A549 (cell line): ENCODE measurements around the gene LONRF3. TPM values are rescaled to one million over a fixed set of nuclear protein-coding genes. Genes with fewer than 3 reads are reported as not detected.

ENCODE experiments used
- ATAC-seq, 2 experiments: fragments of 200-7000 bp in 1 of 2; fragments of >200 bp in 1 of 2; cut with Nextera tagmentation in 1 of 2; cut with Tn5 transposase in 1 of 2; 3 replicates each; pipeline versions ENCODE4 v1.8.0 to v1.9.1; 2018 to 2020; ENCODE audit warnings: mild to moderate bottlenecking in 1 of 2, moderate library complexity in 1 of 2
- CTCF ChIA-PET: fragments of 300-600 bp; sonication (Branson Sonifier 250); formaldehyde crosslinking; extraction: SDS; loops from one replicate; lab custom pipeline; 2021; ENCODE audit warnings: antibody characterized with exemption, inconsistent platforms; lab: Yijun Ruan, JAX
- POLR2A ChIA-PET: fragments of 350-600 bp; formaldehyde crosslinking; extraction: SDS; loops from one replicate; lab custom pipeline; 2021; ENCODE audit warnings: antibody characterized with exemption, inconsistent platforms; lab: Yijun Ruan, JAX
- DNase-seq, 2 experiments: peaks; one replicate each; pipeline versions ENCODE4 v3.0.0 to v3.0.0-alpha.2; 2011 to 2016; ENCODE audit warnings: low read depth in 1 of 2, low spot score in 1 of 2
- FAIRE-seq: peaks from 2 replicates; lab custom pipeline; 2011; peaks lifted over from hg19 to GRCh38; lab: Jason Lieb, UNC
- H3K27ac ChIP-seq, 2 experiments: fragments of >200 bp; sonication (Bioruptor Twin); formaldehyde crosslinking; 3 replicates each; pipeline ENCODE4 v1.5.1; 2016 to 2017
- H3K4me1 ChIP-seq: fragments of >200 bp; sonication (Bioruptor Twin); formaldehyde crosslinking; 3 replicates; pipeline ENCODE4 v1.6.1; 2016
- H3K4me2 ChIP-seq: fragments of >200 bp; sonication (Bioruptor Twin); formaldehyde crosslinking; 3 replicates; pipeline ENCODE4 v1.6.1; 2016
- H3K4me3 ChIP-seq: fragments of >200 bp; sonication (Bioruptor Twin); formaldehyde crosslinking; 3 replicates; pipeline ENCODE4 v1.5.1; 2016
- H3K9me3 ChIP-seq: fragments of >200 bp; sonication (Bioruptor Twin); formaldehyde crosslinking; 3 replicates; pipeline ENCODE4 v1.6.1; 2016
- CBX2 ChIP-seq: fragments of 200-600 bp; sonication (generic); IDR thresholded peaks from 2 replicates; pipeline ENCODE4 v1.6.1; 2016; ENCODE audit warnings: low read depth, mild to moderate bottlenecking, borderline replicate concordance
- EHMT2 ChIP-seq: fragments of 200-600 bp; sonication (generic); IDR thresholded peaks from 2 replicates; pipeline ENCODE4 v1.6.1; 2016; ENCODE audit warnings: antibody characterized with exemption, low read depth, mild to moderate bottlenecking, moderate library complexity
- ESRRA ChIP-seq: fragments of 150-350 bp; IDR thresholded peaks from 2 replicates; pipeline ENCODE4 v1.6.1; 2014; ENCODE audit warnings: mild to moderate bottlenecking, low read length, borderline replicate concordance
- FOSB ChIP-seq: fragments of 250-450 bp; sonication (Bioruptor Pico); IDR thresholded peaks from 2 replicates; pipeline ENCODE4 v1.5.0; 2020; ENCODE audit warnings: mild to moderate bottlenecking, moderate library complexity
- FOXS1 ChIP-seq: fragments of 250-450 bp; sonication (Bioruptor Pico); IDR thresholded peaks from 2 replicates; pipeline ENCODE4 v1.5.0; 2020; ENCODE audit warnings: mild to moderate bottlenecking, moderate library complexity
- HDAC2 ChIP-seq: fragments of 200-600 bp; sonication (generic); IDR thresholded peaks from 2 replicates; pipeline ENCODE4 v1.6.1; 2016
- HEYL ChIP-seq: fragments of 250-450 bp; sonication (Bioruptor Pico); IDR thresholded peaks from 2 replicates; pipeline ENCODE4 v1.8.0; 2021; ENCODE audit warnings: mild to moderate bottlenecking, moderate library complexity
- HOXA7 ChIP-seq: fragments of 250-450 bp; sonication (Bioruptor Pico); IDR thresholded peaks from 2 replicates; pipeline ENCODE4 v1.5.0; 2020; ENCODE audit warnings: mild to moderate bottlenecking, moderate library complexity
- HOXB13 ChIP-seq: fragments of 250-450 bp; sonication (Bioruptor Pico); IDR thresholded peaks from 2 replicates; pipeline ENCODE4 v1.5.0; 2020; ENCODE audit warnings: low read depth, mild to moderate bottlenecking, moderate library complexity
- HOXB5 ChIP-seq: fragments of 250-450 bp; sonication (Bioruptor Pico); IDR thresholded peaks from 2 replicates; pipeline ENCODE4 v1.5.0; 2020; ENCODE audit warnings: mild to moderate bottlenecking, moderate library complexity
- JUN ChIP-seq, 2 experiments: fragments of >200 bp; sonication (Bioruptor Twin); formaldehyde crosslinking; IDR thresholded peaks; 2 replicates in 1 of 2; 3 replicates in 1 of 2; pipeline ENCODE4 v1.6.1; 2016 to 2017
- JUNB ChIP-seq: fragments of >200 bp; sonication (Bioruptor Twin); formaldehyde crosslinking; IDR thresholded peaks from 2 replicates; pipeline ENCODE4 v1.6.1; 2016
- KDM1A ChIP-seq: fragments of 200-600 bp; sonication (generic); IDR thresholded peaks from 2 replicates; pipeline ENCODE4 v1.6.1; 2016; ENCODE audit warnings: low read depth, mild to moderate bottlenecking
- MAFK ChIP-seq: fragments of 450-650 bp; IDR thresholded peaks from 2 replicates; pipeline ENCODE4 v1.6.1; 2014; ENCODE audit not compliant: partially characterized antibody
- MAZ ChIP-seq: fragments of 150-350 bp; IDR thresholded peaks from 2 replicates; pipeline ENCODE4 v1.6.1; 2014; ENCODE audit warnings: antibody characterized with exemption, low read depth, low read length, borderline replicate concordance
- NPAS2 ChIP-seq: fragments of 250-450 bp; sonication (Bioruptor Pico); IDR thresholded peaks from 2 replicates; pipeline ENCODE4 v1.8.0; 2022; ENCODE audit warnings: mild to moderate bottlenecking, moderate library complexity, borderline replicate concordance
- PHF8 ChIP-seq: fragments of 200-600 bp; sonication (generic); IDR thresholded peaks from 2 replicates; pipeline ENCODE4 v1.6.1; 2016; ENCODE audit warnings: low read depth, mild to moderate bottlenecking, antibody characterized with exemption, moderate library complexity, borderline replicate concordance
- POLR2A ChIP-seq: IDR thresholded peaks from 2 replicates; pipeline ENCODE4 v1.6.1; 2012; ENCODE audit warnings: mild to moderate bottlenecking, low read length
- RAD21 ChIP-seq, 2 experiments: fragments of >200 bp in 1 of 2; sonication (Bioruptor Twin) in 1 of 2; formaldehyde crosslinking in 1 of 2; IDR thresholded peaks in 1 of 2; conservative IDR thresholded peaks in 1 of 2; 2 replicates in 1 of 2; 3 replicates in 1 of 2; pipeline ENCODE4 v1.6.1; 2012 to 2018; ENCODE audit warnings: inconsistent platforms in 1 of 2
- RFX5 ChIP-seq: fragments of 450-650 bp; IDR thresholded peaks from 2 replicates; pipeline ENCODE4 v1.7.1; 2014; ENCODE audit warnings: antibody characterized with exemption, mild to moderate bottlenecking, moderate library complexity
- SMC3 ChIP-seq: fragments of >200 bp; sonication (Bioruptor Twin); formaldehyde crosslinking; IDR thresholded peaks from 3 replicates; pipeline ENCODE4 v1.6.1; 2018; ENCODE audit warnings: inconsistent platforms
- TP53 ChIP-seq: fragments of 250-450 bp; sonication (Bioruptor Pico); IDR thresholded peaks from 2 replicates; pipeline ENCODE4 v1.5.0; 2021; ENCODE audit warnings: mild to moderate bottlenecking, moderate library complexity
- ZC3H11A ChIP-seq: fragments of 450-650 bp; IDR thresholded peaks from 2 replicates; pipeline ENCODE4 v1.6.1; 2014; ENCODE audit warnings: antibody characterized with exemption, mild to moderate bottlenecking
- ZFP36 ChIP-seq: fragments of 450-650 bp; IDR thresholded peaks from 2 replicates; pipeline ENCODE4 v1.6.1; 2014; ENCODE audit warnings: borderline replicate concordance; ENCODE audit not compliant: partially characterized antibody
- ZNF302 ChIP-seq: fragments of 250-450 bp; sonication (Bioruptor Pico); IDR thresholded peaks from 2 replicates; pipeline ENCODE4 v1.9.0; 2021; ENCODE audit warnings: inconsistent platforms, mild to moderate bottlenecking, moderate library complexity
- WGBS: methylation state at CpG from one replicate; pipeline ENCODE4 v1.1.6; 2017; ENCODE audit errors: missing lambda C conversion rate; 5-methylcytosine and 5-hydroxymethylcytosine counted together
- polyA minus RNA-seq: library from RNA; depleted of rRNA, polyadenylated mRNA; stranded (reverse); fragments of >200 nt; gene quantifications from 2 replicates; pipeline ENCODE4 v1.2.3, GENCODE V29; 2011; rRNA and poly(A)+ RNA removed
- polyA plus RNA-seq, 4 experiments: library from polyadenylated mRNA; depleted of rRNA in 3 of 4; stranded (reverse); fragments of >200 nt; fragmentation: RNase III in 1 of 4; extraction: RNeasy Plus Mini Kit Qiagen cat#74134 plus additional on column Dnase treatment in 1 of 4; gene quantifications; 2 replicates in 3 of 4; 3 replicates in 1 of 4; pipeline ENCODE4 v1.2.3, GENCODE V29; 2011 to 2017
- TF ChIP-seq, protein P1 (sequence below): IDR thresholded peaks from 2 replicates; pipeline ENCODE4 v1.6.1; 2012
- TF ChIP-seq, protein P2 (sequence below): IDR thresholded peaks from 2 replicates; pipeline ENCODE4 v1.6.1; 2012; ENCODE audit warnings: low read depth, borderline replicate concordance
- TF ChIP-seq, protein P3 (sequence below): IDR thresholded peaks from 2 replicates; pipeline ENCODE4 v1.6.1; 2012
- TF ChIP-seq, protein P4 (sequence below): fragments of >200 bp; sonication (Bioruptor Twin); formaldehyde crosslinking; IDR thresholded peaks from 2 replicates; pipeline ENCODE4 v1.6.1; 2016
- TF ChIP-seq, protein P5 (sequence below): fragments of 250-450 bp; sonication (Bioruptor Pico); IDR thresholded peaks from 2 replicates; pipeline ENCODE4 v1.5.0; 2021; ENCODE audit warnings: mild to moderate bottlenecking, moderate library complexity, borderline replicate concordance
- TF ChIP-seq, protein P6 (sequence below): fragments of 150-350 bp; IDR thresholded peaks from 2 replicates; pipeline ENCODE4 v1.6.1; 2014; ENCODE audit warnings: low read depth, mild to moderate bottlenecking, low read length
- TF ChIP-seq, protein P7 (sequence below): fragments of >200 bp; sonication (Bioruptor Twin); formaldehyde crosslinking; IDR thresholded peaks from 3 replicates; pipeline ENCODE4 v1.6.1; 2016
- TF ChIP-seq, protein P8 (sequence below): fragments of 450-650 bp; IDR thresholded peaks from 2 replicates; pipeline ENCODE4 v1.6.1; 2014; ENCODE audit warnings: antibody characterized with exemption

Gene LONRF3
- 7.7 and 8.1 TPM in 2 replicates for polyA plus RNA-seq (2011; rRNA removed)
- polyA plus RNA-seq (2012; cell fraction: cytosol; rRNA removed) = 1.3 and 1.5 TPM in 2 replicates
- polyA plus RNA-seq (2012; cell fraction: nucleus; rRNA removed) = 1.6 TPM in 2 replicates
- 2.5 to 3.1 TPM (median 2.7 TPM) in 3 replicates for polyA plus RNA-seq (2017; fragmentation: RNase III; extraction: RNeasy Plus Mini Kit Qiagen cat#74134 plus additional on column Dnase treatment)
- 8.4 and 9.5 TPM in 2 replicates for polyA minus RNA-seq

DNA sequence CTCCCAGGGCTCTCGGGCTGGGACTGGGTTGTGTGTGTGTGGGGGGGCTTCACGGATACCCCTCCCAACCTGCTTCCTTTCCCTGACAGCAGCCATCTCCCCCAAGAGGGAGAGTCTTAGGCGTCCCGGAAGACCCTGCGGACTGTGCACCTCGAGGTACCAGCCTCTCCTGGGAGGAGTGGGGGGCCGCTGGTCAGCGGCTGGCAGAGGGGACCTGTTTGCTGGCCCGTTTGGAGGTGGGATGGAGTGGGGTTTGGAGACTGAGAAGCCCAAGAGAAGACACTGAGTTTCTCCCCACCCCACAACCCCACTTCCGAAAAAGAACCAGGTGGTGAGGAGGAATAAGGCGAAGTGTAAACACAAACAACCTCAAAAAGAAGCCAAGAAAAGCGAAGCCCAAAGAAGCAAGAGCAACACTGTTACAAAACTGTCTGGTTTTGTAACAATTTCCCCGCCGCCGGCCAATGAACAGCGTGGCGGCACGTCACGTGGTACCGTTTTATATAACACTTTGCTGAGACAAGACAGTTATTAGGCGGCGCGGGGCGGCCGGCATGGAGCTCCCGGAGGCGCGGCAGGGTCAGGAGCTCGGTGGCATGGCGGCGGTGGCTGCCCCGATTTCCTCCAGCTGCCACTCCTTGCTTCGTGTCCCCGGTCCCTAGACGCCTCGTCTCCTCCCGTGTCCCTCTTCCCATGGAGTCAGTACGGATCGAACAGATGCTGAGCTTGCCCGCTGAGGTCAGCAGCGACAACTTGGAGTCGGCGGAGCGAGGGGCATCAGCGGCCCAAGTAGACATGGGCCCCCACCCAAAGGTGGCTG lies at the start of gene LONRF3:
TSS of gene LONRF3 (plus strand) at position 531 of the 820 bp plus-strand sequence. CDS start at position 694, 163 bp downstream.
- FAIRE-seq = no peak
- Histone ChIP-seq H3K9me3 (no peaks in the 10 kb centered on the region), H3K27ac (peak within 1 kb of the TSS; percentile 95 to 98), H3K4me3 (peak within 1 kb of the TSS; percentile 76), H3K4me2 (peak within 1 kb of the TSS; percentile 99), H3K4me1 (peaks cover 28% of the 10 kb centered on the region)
- POLR2A ChIA-PET = no interaction called here
- ATAC-seq = peak; percentile 33 to 62; a peak in 4 of 6 replicates
- CTCF ChIA-PET = no interaction called here
- WGBS = 3% methylated on average over 19 of the region's 45 CpGs
- DNase-seq = peak; percentile 53 to 60
- TF ChIP-seq HDAC2 (no peak), POLR2A (peak; percentile 81), KDM1A (no peak), TP53 (CRISPR knock-in tag) (no peak), HEYL (CRISPR knock-in tag) (no peak), ZC3H11A (no peak), NPAS2 (no peak), JUN (IDR thresholded peaks at IDR 0.05) (no peak; a peak in 1 of 5 replicates), EHMT2 (no peak), RFX5 (no peak), ZNF302 (CRISPR knock-in tag) (no peak), RAD21 (conservative IDR thresholded peaks at IDR 0.05 in 1 of 2, IDR thresholded peaks at IDR 0.05 in 1 of 2) (no peak), ESRRA (no peak), FOSB (CRISPR knock-in tag) (no peak), ZFP36 (no peak), SMC3 (no peak), HOXB5 (CRISPR knock-in tag) (no peak), PHF8 (no peak), MAFK (no peak), JUNB (no peak), MAZ (no peak), HOXA7 (CRISPR knock-in tag) (no peak), CBX2 (no peak), FOXS1 (CRISPR knock-in tag) (no peak), HOXB13 (CRISPR knock-in tag) (no peak)
- TF ChIP-seq, protein P1, sequence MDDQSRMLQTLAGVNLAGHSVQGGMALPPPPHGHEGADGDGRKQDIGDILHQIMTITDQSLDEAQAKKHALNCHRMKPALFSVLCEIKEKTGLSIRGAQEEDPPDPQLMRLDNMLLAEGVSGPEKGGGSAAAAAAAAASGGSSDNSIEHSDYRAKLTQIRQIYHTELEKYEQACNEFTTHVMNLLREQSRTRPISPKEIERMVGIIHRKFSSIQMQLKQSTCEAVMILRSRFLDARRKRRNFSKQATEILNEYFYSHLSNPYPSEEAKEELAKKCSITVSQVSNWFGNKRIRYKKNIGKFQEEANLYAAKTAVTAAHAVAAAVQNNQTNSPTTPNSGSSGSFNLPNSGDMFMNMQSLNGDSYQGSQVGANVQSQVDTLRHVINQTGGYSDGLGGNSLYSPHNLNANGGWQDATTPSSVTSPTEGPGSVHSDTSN = no peak
- TF ChIP-seq, protein P2, sequence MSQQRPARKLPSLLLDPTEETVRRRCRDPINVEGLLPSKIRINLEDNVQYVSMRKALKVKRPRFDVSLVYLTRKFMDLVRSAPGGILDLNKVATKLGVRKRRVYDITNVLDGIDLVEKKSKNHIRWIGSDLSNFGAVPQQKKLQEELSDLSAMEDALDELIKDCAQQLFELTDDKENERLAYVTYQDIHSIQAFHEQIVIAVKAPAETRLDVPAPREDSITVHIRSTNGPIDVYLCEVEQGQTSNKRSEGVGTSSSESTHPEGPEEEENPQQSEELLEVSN = 0 out of 2 replicates have a peak, but pooled peaks have one; percentile 53
- TF ChIP-seq, protein P3, sequence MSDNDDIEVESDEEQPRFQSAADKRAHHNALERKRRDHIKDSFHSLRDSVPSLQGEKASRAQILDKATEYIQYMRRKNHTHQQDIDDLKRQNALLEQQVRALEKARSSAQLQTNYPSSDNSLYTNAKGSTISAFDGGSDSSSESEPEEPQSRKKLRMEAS = peak; percentile 74
- TF ChIP-seq, protein P4, sequence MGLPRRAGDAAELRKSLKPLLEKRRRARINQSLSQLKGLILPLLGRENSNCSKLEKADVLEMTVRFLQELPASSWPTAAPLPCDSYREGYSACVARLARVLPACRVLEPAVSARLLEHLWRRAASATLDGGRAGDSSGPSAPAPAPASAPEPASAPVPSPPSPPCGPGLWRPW = no peak
- TF ChIP-seq, protein P5, sequence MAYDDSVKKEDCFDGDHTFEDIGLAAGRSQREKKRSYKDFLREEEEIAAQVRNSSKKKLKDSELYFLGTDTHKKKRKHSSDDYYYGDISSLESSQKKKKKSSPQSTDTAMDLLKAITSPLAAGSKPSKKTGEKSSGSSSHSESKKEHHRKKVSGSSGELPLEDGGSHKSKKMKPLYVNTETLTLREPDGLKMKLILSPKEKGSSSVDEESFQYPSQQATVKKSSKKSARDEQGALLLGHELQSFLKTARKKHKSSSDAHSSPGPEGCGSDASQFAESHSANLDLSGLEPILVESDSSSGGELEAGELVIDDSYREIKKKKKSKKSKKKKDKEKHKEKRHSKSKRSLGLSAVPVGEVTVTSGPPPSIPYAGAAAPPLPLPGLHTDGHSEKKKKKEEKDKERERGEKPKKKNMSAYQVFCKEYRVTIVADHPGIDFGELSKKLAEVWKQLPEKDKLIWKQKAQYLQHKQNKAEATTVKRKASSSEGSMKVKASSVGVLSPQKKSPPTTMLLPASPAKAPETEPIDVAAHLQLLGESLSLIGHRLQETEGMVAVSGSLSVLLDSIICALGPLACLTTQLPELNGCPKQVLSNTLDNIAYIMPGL (CRISPR knock-in tag) = no peak
- TF ChIP-seq, protein P6, sequence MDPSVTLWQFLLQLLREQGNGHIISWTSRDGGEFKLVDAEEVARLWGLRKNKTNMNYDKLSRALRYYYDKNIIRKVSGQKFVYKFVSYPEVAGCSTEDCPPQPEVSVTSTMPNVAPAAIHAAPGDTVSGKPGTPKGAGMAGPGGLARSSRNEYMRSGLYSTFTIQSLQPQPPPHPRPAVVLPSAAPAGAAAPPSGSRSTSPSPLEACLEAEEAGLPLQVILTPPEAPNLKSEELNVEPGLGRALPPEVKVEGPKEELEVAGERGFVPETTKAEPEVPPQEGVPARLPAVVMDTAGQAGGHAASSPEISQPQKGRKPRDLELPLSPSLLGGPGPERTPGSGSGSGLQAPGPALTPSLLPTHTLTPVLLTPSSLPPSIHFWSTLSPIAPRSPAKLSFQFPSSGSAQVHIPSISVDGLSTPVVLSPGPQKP = no peak
- TF ChIP-seq, protein P7, sequence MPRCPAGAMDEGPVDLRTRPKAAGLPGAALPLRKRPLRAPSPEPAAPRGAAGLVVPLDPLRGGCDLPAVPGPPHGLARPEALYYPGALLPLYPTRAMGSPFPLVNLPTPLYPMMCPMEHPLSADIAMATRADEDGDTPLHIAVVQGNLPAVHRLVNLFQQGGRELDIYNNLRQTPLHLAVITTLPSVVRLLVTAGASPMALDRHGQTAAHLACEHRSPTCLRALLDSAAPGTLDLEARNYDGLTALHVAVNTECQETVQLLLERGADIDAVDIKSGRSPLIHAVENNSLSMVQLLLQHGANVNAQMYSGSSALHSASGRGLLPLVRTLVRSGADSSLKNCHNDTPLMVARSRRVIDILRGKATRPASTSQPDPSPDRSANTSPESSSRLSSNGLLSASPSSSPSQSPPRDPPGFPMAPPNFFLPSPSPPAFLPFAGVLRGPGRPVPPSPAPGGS = 0 out of 3 replicates have a peak, but pooled peaks have one; percentile 45
- TF ChIP-seq, protein P8, sequence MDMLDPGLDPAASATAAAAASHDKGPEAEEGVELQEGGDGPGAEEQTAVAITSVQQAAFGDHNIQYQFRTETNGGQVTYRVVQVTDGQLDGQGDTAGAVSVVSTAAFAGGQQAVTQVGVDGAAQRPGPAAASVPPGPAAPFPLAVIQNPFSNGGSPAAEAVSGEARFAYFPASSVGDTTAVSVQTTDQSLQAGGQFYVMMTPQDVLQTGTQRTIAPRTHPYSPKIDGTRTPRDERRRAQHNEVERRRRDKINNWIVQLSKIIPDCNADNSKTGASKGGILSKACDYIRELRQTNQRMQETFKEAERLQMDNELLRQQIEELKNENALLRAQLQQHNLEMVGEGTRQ = peak; percentile 88
